NB4 (cell line): ENCODE data around the gene SEPTIN3.
"Not testable (repeated sequence)": the region's sequence is repeated elsewhere in the genome, so short reads cannot be mapped to it uniquely, and the experiment has no call there.

ENCODE experiments used
- DNase-seq: peaks from one replicate; pipeline ENCODE4 v3.0.0; 2010; ENCODE audit warnings: low read depth
- H3K4me3 ChIP-seq: one replicate; pipeline ENCODE4 v1.5.1; 2011; ENCODE audit warnings: mild to moderate bottlenecking, low read depth, low read length, moderate library complexity
- MYC ChIP-seq: IDR thresholded peaks from 2 replicates; pipeline ENCODE4 v1.6.1; 2011; ENCODE audit warnings: low read depth, low read length
- POLR2A ChIP-seq: IDR thresholded peaks from 2 replicates; pipeline ENCODE4 v1.6.1; 2011; ENCODE audit warnings: mild to moderate bottlenecking; ENCODE audit not compliant: insufficient read length; ENCODE audit errors: extremely low read depth
- TF ChIP-seq, protein P1 (sequence below): IDR thresholded peaks from 2 replicates; pipeline ENCODE4 v1.6.1; 2011; ENCODE audit warnings: low read depth, low read length
- TF ChIP-seq, protein P2 (sequence below): IDR thresholded peaks from one replicate; pipeline ENCODE4 v1.5.1; 2012; ENCODE audit warnings: low read depth, low read length

SEPTIN3 gene

DNA sequence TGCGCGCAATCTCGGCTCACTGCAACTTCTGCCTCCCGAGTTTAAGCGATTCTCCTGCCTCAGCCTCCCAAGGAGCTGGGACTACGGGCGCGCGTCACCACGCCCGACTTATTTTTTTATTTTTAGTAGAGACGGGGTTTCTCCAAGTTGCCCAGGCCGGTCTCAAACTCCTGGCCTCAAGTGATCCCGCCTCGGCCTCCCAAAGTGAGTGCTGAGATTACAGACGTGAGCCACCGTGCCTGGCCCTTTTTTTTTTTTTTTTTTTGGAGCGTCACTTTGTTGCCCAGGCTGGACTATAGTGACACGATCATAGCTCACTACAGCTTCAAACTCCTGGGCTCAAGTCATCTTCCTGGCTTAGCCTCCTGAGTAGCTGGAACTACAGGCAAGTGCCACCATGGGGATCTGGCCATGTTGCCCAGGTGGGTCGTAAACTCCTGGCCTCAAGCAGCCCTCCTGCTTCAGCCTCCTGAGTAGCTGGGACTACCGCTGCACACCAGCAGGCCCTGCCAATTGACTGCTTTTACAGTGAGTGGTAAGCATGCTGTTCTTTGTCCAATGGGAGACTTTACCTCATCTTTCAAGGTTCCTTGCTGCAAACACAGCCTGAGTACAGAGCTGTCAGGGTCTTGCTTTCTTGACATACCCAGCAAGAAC is 21.7 kb upstream of the SEPTIN3 start:
- no peak for TF ChIP-seq POLR2A
- TF ChIP-seq MYC = no peak
- TF ChIP-seq, protein P1, sequence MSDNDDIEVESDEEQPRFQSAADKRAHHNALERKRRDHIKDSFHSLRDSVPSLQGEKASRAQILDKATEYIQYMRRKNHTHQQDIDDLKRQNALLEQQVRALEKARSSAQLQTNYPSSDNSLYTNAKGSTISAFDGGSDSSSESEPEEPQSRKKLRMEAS = no peak
- TF ChIP-seq, protein P2, sequence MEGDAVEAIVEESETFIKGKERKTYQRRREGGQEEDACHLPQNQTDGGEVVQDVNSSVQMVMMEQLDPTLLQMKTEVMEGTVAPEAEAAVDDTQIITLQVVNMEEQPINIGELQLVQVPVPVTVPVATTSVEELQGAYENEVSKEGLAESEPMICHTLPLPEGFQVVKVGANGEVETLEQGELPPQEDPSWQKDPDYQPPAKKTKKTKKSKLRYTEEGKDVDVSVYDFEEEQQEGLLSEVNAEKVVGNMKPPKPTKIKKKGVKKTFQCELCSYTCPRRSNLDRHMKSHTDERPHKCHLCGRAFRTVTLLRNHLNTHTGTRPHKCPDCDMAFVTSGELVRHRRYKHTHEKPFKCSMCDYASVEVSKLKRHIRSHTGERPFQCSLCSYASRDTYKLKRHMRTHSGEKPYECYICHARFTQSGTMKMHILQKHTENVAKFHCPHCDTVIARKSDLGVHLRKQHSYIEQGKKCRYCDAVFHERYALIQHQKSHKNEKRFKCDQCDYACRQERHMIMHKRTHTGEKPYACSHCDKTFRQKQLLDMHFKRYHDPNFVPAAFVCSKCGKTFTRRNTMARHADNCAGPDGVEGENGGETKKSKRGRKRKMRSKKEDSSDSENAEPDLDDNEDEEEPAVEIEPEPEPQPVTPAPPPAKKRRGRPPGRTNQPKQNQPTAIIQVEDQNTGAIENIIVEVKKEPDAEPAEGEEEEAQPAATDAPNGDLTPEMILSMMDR = no peak
- no peak for DNase-seq
- peak overlapping the region; percentile 86 for H3K4me3 ChIP-seq

DNA sequence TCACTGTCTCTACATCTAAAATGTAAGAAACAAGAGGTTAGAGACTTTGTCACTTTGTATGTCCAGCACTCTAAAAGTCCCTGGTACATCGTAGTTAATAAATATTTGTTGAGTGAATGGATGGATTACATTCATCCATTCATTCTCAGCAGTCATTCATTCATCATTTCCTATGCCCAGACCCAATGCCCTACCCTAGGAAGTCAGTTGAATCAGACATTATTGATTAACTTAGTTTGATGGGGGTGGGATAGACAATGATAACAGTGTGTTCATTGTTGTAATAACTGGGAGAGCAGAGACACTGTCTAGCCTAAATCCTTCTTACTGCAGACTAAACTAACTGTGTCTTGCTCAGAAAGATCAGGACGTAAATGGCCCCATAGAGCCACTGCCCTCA is 21.1 kb upstream of the SEPTIN3 start:
- DNase-seq = no peak
- peak overlapping the region; percentile 86 for H3K4me3 ChIP-seq
- TF ChIP-seq MYC (no peak), POLR2A (no peak)
- TF ChIP-seq, protein P1 = no peak
- TF ChIP-seq, protein P2 = no peak

DNA sequence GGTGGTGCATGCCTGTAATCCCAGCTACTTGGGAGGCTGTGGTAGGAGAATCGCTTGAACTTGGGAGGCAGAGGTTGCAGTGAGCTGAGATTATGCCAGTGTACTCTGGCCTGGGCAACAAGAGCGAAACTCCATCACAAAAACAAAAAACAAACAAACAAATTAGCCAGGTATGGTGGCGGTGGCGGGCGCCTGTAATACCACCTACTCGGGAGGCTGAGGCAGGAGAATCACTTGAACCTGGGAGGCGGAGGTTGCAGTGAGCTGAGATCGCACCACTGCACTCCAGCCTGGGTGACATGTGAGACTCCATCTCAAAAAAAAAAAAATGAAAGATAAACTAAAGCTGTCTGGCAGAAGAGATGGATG is 20.3 kb upstream of the SEPTIN3 start:
- H3K4me3 ChIP-seq, DNase-seq: not testable (repeated sequence)

DNA sequence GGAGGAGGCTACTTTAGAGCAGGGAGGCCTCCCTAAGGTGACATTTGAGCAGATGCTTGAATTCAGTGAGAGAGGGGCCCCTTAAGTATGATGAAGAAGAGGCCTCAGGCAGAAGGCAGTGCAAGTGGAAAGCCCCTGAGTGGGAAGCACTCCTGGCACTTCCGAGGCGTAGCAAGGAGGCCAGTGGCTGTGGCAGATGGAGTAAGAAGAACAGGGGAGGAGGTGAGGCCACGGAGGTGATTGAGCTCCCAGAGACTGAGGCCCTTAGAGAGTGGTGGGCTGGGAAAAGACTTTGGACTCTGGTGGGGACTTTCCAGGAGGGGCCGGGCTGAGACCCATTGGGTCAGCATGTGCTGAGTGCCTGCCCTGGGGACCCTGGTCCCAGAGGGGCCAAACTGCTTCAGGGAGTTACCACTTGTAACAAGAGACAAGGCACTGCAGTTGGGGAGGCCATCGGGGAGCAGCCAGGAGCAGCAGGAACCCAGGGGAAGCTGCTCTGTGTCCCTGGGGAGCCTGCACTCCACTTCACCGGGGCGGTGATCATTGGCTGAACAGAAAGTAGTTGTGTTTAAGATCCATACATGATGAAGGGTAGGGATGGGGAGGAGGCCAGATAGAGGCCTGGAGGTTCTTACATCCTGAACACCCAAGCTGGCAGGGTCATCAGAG is 19.8 kb upstream of the SEPTIN3 start:
- no peak overlapping the region for H3K4me3 ChIP-seq
- TF ChIP-seq MYC = no peak
- TF ChIP-seq, protein P2 = no peak
- TF ChIP-seq, protein P1 = no peak
- DNase-seq = peak; percentile 60

DNA sequence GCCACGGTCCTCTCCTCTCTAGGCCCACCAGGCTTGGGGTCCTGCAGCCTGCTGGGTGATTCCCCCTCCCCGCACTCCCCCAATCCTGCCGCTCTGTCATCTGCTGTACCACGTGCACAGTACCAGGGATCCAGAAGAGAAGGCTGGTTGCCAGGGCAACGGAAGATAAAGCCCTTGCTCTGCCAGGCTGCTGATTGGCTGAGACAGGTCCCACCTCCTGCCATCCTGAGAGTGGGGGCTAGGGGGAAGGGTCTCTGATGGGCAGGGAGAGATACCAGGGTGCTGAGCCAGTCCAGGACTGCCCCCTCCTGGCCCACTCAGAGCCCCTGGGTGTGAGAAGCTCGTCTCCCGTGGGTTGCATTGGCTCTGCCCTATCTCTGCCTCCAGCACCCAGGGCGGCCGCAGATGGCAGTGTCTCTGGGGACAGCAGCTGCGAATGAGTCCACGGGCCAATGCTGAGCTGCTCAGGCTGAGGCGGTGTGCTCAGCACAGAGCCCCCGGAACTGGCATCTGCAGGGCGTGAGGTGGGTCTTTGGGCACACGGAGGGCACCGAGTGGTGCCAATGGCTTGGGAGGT is 17.3 kb upstream of the SEPTIN3 start, which contains the start of gene SMIM45:
Gene SMIM45, plus strand, starts transcription at position 253 of the 577 bp plus-strand sequence.
- TF ChIP-seq, protein P2 = no peak
- TF ChIP-seq, protein P1 = no peak
- H3K4me3 ChIP-seq = no peak within 1 kb of the TSS
- DNase-seq = no peak

DNA sequence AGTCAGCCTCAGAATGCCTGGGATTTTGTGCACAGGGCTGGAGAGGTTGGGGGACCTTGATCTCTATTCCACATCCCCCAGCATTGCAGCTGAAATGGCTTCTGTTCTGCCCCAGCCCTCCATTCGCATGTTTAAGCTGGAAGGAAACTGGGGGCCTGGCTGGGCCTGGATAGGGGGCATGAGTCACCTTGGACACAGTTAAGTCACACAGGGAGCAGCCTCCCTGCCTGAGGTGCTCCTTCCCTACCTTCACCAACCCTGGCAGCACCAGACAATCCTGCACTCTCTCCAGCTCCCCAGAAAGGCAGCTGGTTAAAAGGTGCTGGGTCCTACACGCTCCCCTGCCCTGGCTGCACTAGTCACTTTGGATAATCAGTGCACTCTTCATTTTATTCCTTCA is 16.5 kb upstream of the SEPTIN3 start:
- H3K4me3 ChIP-seq = no peak overlapping the region
- DNase-seq = no peak
- TF ChIP-seq MYC (no peak), POLR2A (no peak)
- TF ChIP-seq, protein P1 = no peak
- TF ChIP-seq, protein P2 = no peak
